Vagina (tissue), 2 donors: ENCODE measurements around the gene HSCB.

Experiments used
- POLR2A ChIP-seq, 2 donors: fragments of 450-650 bp; IDR thresholded peaks; one replicate each; pipeline ENCODE4 v1.6.1; 2017; ENCODE audit warnings: antibody characterized with exemption in 2 of 2, mild to moderate bottlenecking in 2 of 2, moderate library complexity in 2 of 2
- TF ChIP-seq, protein P1 (sequence below), 3 experiments: fragments of 450-650 bp in 2 of 3; fragments of 200-600 bp in 1 of 3; sonication (generic) in 1 of 3; IDR thresholded peaks; one replicate each; pipeline ENCODE4 v1.5.1; 2017 to 2019; ENCODE audit warnings: antibody characterized with exemption in 3 of 3, mild to moderate bottlenecking in 2 of 3, moderate library complexity in 2 of 3

DNA sequence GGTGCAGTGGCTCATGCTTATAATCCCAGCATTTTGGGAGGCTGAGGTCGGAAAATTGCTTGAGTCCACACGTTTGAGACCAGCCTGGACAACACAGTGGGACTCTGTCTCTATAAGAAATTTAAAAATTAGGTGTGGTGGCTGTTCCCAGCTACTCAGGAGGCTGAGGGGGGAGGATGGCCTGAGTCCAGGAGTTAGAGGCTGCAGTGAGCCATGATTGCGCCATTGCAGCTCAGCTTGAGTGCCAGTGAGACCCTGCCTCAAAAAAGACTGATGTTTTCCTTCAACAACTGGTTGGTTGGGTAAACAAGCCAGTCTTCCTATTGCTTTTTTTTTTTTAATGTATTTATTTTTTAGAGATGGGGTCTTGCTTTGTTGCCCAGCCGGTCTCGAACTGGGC lies 49.3 kb downstream of the HSCB start:
- TF ChIP-seq POLR2A (IDR thresholded peaks at IDR 0.05) = no peak
- TF ChIP-seq, protein P1, sequence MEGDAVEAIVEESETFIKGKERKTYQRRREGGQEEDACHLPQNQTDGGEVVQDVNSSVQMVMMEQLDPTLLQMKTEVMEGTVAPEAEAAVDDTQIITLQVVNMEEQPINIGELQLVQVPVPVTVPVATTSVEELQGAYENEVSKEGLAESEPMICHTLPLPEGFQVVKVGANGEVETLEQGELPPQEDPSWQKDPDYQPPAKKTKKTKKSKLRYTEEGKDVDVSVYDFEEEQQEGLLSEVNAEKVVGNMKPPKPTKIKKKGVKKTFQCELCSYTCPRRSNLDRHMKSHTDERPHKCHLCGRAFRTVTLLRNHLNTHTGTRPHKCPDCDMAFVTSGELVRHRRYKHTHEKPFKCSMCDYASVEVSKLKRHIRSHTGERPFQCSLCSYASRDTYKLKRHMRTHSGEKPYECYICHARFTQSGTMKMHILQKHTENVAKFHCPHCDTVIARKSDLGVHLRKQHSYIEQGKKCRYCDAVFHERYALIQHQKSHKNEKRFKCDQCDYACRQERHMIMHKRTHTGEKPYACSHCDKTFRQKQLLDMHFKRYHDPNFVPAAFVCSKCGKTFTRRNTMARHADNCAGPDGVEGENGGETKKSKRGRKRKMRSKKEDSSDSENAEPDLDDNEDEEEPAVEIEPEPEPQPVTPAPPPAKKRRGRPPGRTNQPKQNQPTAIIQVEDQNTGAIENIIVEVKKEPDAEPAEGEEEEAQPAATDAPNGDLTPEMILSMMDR (IDR thresholded peaks at IDR 0.05) = no peak
